Measurements from ENCODE around the gene SIAH3. TPM values are rescaled to one million over a fixed set of nuclear protein-coding genes. Genes with fewer than 3 reads are reported as not detected.

Gene SIAH3
- total RNA-seq, 1 donor from 2014 or later: 0.08 TPM

DNA sequence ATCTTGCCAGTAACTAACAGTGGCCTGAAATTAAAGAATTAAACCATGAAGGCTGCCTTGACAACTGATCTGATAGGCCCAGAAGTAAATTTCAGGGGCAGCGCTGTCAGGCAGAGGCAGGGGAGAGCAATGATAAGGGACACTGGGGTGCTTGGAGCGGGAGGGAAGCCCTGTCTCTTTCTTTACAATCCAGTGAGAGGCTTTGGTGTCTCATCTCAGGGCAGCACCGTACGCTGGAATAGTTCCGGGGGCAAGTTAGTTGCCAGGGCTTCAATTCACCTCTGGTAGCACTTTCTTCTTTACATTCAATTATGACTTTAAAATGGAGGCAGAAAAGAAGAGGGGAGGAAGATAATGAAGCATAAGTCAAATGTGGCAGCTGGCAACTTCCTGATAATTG lies 74.8 kb downstream of the SIAH3 start:
- Mint-ChIP-seq H3K36me3 (ENCODE audit: low read depth, unreplicated experiment) (no peaks in the 10 kb centered on the region), H3K27me3 (ENCODE audit: unreplicated experiment) (no peaks in the 10 kb centered on the region), H3K9me3 (ENCODE audit: unreplicated experiment) (no peaks in the 10 kb centered on the region), H3K4me3 (ENCODE audit: unreplicated experiment) (no peak overlapping the region), H3K27ac (ENCODE audit: unreplicated experiment) (no peak overlapping the region), H3K4me1 (ENCODE audit: unreplicated experiment) (peaks cover 5% of the 10 kb centered on the region)
- DNase-seq (ENCODE audit: low spot score): no peak
- TF ChIP-seq, protein P1, sequence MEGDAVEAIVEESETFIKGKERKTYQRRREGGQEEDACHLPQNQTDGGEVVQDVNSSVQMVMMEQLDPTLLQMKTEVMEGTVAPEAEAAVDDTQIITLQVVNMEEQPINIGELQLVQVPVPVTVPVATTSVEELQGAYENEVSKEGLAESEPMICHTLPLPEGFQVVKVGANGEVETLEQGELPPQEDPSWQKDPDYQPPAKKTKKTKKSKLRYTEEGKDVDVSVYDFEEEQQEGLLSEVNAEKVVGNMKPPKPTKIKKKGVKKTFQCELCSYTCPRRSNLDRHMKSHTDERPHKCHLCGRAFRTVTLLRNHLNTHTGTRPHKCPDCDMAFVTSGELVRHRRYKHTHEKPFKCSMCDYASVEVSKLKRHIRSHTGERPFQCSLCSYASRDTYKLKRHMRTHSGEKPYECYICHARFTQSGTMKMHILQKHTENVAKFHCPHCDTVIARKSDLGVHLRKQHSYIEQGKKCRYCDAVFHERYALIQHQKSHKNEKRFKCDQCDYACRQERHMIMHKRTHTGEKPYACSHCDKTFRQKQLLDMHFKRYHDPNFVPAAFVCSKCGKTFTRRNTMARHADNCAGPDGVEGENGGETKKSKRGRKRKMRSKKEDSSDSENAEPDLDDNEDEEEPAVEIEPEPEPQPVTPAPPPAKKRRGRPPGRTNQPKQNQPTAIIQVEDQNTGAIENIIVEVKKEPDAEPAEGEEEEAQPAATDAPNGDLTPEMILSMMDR (IDR thresholded peaks at IDR 0.05; ENCODE audit: unreplicated experiment): no peak

DNA sequence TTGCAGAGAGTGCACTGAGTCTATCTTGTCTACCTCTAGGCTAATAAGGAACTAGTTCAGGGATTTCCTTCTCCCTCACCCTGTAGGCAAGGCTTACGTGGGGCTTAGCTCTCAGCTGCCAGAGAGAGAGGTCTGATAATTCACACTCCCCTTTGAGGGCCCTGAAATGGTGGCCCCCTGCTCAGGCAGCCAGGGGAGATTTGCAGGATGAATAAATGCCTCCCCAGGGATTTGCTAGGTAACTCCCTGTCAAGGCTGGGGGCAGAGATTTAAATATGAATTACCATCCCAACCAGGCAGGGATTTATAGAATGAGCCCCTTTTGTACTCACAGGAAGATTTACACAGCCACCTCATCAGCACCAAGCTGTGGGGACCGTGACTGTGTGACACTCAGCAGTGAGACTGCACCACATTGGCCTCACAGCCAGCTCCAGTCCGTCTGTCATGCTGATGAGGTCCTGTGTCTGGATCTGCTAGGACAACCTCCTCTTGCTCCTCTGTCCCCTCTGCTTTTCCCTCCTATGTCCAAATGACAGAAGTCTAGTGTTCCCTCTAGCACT lies 76.1 kb downstream of the SIAH3 start:
- Mint-ChIP-seq H3K4me1 (ENCODE audit: unreplicated experiment) (peaks cover 11% of the 10 kb centered on the region), H3K9me3 (ENCODE audit: unreplicated experiment) (no peaks in the 10 kb centered on the region), H3K36me3 (ENCODE audit: low read depth, unreplicated experiment) (no peaks in the 10 kb centered on the region), H3K27ac (ENCODE audit: unreplicated experiment) (no peak overlapping the region), H3K27me3 (ENCODE audit: unreplicated experiment) (no peaks in the 10 kb centered on the region), H3K4me3 (ENCODE audit: unreplicated experiment) (no peak overlapping the region)
- DNase-seq (ENCODE audit: low spot score): no peak
- TF ChIP-seq, protein P1 (IDR thresholded peaks at IDR 0.05; ENCODE audit: unreplicated experiment): no peak

DNA sequence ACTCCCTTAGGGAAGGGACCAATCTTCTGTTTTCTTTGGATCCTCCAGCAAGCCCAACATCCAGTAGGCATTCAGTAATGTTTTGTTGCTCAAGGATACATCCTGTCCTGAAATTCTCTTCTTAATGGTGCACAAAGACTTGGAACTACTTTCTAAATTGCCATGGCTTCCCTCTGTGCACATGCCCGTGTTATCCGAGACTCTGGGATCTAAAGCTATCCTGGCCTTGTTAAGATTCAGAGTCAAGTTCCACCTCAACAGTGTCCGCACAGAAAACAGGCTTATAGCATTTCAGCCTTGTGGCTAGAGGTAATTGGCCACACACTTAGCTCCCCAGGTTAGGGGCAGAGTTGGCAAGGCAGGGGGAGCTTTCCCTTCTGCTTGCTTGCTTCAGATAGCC lies 77.6 kb downstream of the SIAH3 start:
- Mint-ChIP-seq H3K9me3 (ENCODE audit: unreplicated experiment) (no peaks in the 10 kb centered on the region), H3K4me1 (ENCODE audit: unreplicated experiment) (peaks cover 15% of the 10 kb centered on the region), H3K27me3 (ENCODE audit: unreplicated experiment) (no peaks in the 10 kb centered on the region), H3K4me3 (ENCODE audit: unreplicated experiment) (no peak overlapping the region), H3K36me3 (ENCODE audit: low read depth, unreplicated experiment) (no peaks in the 10 kb centered on the region), H3K27ac (ENCODE audit: unreplicated experiment) (no peak overlapping the region)
- TF ChIP-seq, protein P1 (IDR thresholded peaks at IDR 0.05; ENCODE audit: unreplicated experiment): no peak
- DNase-seq (ENCODE audit: low spot score): no peak

DNA sequence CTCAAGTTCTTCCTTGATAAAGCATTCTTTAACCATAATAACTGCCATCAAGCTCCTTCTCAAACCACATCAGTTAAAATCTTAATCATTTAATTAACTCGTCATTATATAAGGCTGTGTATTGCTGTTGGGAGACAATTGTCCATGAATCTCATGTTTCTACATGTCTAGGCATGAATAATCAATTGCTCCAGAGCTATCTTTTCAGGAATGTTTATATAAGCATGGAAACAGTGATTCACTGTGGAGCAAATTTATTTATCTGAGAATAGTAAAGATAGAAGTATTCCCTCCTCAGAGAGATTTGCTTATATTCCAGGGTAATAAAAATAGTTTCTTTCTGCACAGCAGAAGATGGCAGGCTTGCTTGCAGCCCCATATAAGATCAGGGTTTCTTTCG lies 78.3 kb downstream of the SIAH3 start:
- Mint-ChIP-seq H3K27me3 (ENCODE audit: unreplicated experiment) (no peaks in the 10 kb centered on the region), H3K4me3 (ENCODE audit: unreplicated experiment) (no peak overlapping the region), H3K9me3 (ENCODE audit: unreplicated experiment) (no peaks in the 10 kb centered on the region), H3K27ac (ENCODE audit: unreplicated experiment) (no peak overlapping the region), H3K36me3 (ENCODE audit: low read depth, unreplicated experiment) (no peaks in the 10 kb centered on the region), H3K4me1 (ENCODE audit: unreplicated experiment) (peaks cover 21% of the 10 kb centered on the region)
- TF ChIP-seq, protein P1 (IDR thresholded peaks at IDR 0.05; ENCODE audit: unreplicated experiment): no peak
- no peak for DNase-seq (ENCODE audit: low spot score)

DNA sequence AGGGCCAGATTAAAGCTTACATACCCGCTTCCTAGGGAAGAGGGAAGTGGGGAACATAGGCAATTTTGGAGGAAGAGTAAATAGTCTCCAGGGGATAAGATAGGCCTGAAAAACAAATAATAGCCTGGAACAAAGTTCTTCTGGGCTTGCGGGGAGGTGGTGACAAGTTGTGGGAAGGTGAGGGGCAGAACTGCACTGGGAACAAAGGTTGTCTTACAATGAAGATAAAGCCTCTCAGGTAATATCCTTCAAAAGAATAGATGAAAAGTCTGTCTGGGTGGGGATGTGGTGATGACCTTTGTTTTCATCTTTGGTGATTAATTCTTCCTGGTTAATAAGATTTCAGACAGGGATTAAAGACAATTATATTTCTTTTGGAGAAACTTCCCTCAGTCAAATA lies 80.7 kb downstream of the SIAH3 start:
- Mint-ChIP-seq H3K27me3 (ENCODE audit: unreplicated experiment) (no peaks in the 10 kb centered on the region), H3K4me1 (ENCODE audit: unreplicated experiment) (peaks cover 21% of the 10 kb centered on the region), H3K4me3 (ENCODE audit: unreplicated experiment) (no peak overlapping the region), H3K9me3 (ENCODE audit: unreplicated experiment) (no peaks in the 10 kb centered on the region), H3K27ac (ENCODE audit: unreplicated experiment) (no peak overlapping the region), H3K36me3 (ENCODE audit: low read depth, unreplicated experiment) (no peaks in the 10 kb centered on the region)
- TF ChIP-seq, protein P1 (IDR thresholded peaks at IDR 0.05; ENCODE audit: unreplicated experiment): no peak
- no peak for DNase-seq (ENCODE audit: low spot score)

Data from endothelial cell (in vitro differentiated cells).